Upper lobe of left lung (tissue), 4 donors: ENCODE measurements around the gene LCE1C.

ENCODE experiments used
- CTCF ChIP-seq, 6 experiments: fragments of 450-650 bp in 4 of 6; fragments of 200-600 bp in 2 of 6; sonication (generic) in 2 of 6; IDR thresholded peaks; one replicate each; pipeline ENCODE4 v1.5.1; 2016 to 2019; ENCODE audit warnings: antibody characterized with exemption in 6 of 6
- POLR2A ChIP-seq, 4 donors: fragments of 450-650 bp; IDR thresholded peaks; one replicate each; pipeline ENCODE4 v1.5.1; 2016 to 2017; ENCODE audit warnings: antibody characterized with exemption in 4 of 4, mild to moderate bottlenecking in 2 of 4

- TF ChIP-seq CTCF (IDR thresholded peaks at IDR 0.05) (no peak), POLR2A (IDR thresholded peaks at IDR 0.05) (no peak)
Observed at GRCh38 chr1:152770411-152770810, 36.0 kb downstream of the LCE1C start.
